ENCODE measurements around the gene PPP1R12C.

Gene PPP1R12C

GRCh38 chr19:55041627-55042343, 75.7 kb downstream of the PPP1R12C start:
- FAIRE-seq: no peak

- no peak for FAIRE-seq
Observed at GRCh38 chr19:55041244-55041626, 76.2 kb downstream of the PPP1R12C start.
